ENCODE results near the gene FGFBP1. TPM values are rescaled to one million over a fixed set of nuclear protein-coding genes. Genes with fewer than 3 reads are reported as not detected.

The FGFBP1 gene
- not detected in 2 replicates for total RNA-seq
- long read RNA-seq = 0 reads

DNA sequence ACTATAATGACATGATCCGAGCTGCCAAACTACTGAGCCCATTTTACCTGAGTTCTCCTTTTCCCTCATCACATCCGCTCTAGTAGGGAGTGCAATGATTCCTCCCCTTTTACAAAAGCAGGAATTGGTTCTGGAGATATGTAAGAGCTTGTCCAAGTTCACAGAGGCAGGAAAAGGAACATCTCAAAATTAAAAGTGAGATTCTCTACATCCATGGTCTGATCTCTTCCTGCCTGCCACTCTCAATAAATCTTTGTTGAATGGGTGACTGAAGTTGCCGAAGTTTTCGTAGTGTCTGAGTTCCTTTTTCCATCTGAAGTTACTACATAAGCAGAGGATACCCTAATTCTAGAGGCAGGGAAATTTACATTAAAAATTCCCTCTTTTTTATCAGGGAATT, at the start of gene FGFBP1:
Gene FGFBP1, minus strand, starts transcription at position 101 of the 400 bp plus-strand sequence. CDS start 2,108 bp downstream, outside the sequence.
- Mint-ChIP-seq H3K36me3 (ENCODE audit: unreplicated experiment) (no peaks in the 10 kb centered on the region), H3K4me1 (ENCODE audit: unreplicated experiment) (no peaks in the 10 kb centered on the region), H3K9me3 (ENCODE audit: unreplicated experiment) (no peaks in the 10 kb centered on the region), H3K4me3 (ENCODE audit: unreplicated experiment) (no peak within 1 kb of the TSS), H3K27ac (ENCODE audit: unreplicated experiment) (no peak within 1 kb of the TSS), H3K27me3 (ENCODE audit: unreplicated experiment) (peaks cover 2% of the 10 kb centered on the region)
- DNase-seq (ENCODE audit: extremely low spot score, unreplicated experiment) = no peak
- TF ChIP-seq, protein P1, sequence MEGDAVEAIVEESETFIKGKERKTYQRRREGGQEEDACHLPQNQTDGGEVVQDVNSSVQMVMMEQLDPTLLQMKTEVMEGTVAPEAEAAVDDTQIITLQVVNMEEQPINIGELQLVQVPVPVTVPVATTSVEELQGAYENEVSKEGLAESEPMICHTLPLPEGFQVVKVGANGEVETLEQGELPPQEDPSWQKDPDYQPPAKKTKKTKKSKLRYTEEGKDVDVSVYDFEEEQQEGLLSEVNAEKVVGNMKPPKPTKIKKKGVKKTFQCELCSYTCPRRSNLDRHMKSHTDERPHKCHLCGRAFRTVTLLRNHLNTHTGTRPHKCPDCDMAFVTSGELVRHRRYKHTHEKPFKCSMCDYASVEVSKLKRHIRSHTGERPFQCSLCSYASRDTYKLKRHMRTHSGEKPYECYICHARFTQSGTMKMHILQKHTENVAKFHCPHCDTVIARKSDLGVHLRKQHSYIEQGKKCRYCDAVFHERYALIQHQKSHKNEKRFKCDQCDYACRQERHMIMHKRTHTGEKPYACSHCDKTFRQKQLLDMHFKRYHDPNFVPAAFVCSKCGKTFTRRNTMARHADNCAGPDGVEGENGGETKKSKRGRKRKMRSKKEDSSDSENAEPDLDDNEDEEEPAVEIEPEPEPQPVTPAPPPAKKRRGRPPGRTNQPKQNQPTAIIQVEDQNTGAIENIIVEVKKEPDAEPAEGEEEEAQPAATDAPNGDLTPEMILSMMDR (IDR thresholded peaks at IDR 0.05) = no peak

DNA sequence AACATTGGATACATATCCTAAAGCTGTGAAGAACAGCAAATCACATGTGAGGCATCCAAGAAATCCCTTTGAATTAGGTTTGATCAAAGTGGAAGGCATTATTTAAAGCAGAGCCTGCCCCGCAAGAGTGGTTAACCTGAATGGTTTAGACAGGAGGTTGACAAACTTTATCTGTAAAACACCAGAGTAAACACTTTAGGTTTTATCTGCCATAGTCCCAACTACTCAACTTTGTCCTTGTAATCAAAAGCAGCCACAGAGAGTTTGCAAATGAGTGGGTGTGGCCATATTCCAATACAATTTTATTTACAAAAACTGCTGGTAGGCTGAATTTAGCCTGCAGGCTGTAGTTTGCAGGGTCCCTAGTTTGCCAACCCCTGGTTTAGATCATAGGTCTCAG, 49.7 kb upstream of the FGFBP1 start:
- Mint-ChIP-seq H3K36me3 (ENCODE audit: unreplicated experiment) (no peaks in the 10 kb centered on the region), H3K9me3 (ENCODE audit: unreplicated experiment) (no peaks in the 10 kb centered on the region), H3K27ac (ENCODE audit: unreplicated experiment) (no peak overlapping the region), H3K4me3 (ENCODE audit: unreplicated experiment) (no peak overlapping the region), H3K27me3 (ENCODE audit: unreplicated experiment) (peaks cover 6% of the 10 kb centered on the region), H3K4me1 (ENCODE audit: unreplicated experiment) (peaks cover 4% of the 10 kb centered on the region)
- DNase-seq (ENCODE audit: extremely low spot score, unreplicated experiment) = no peak
- TF ChIP-seq, protein P1 (IDR thresholded peaks at IDR 0.05) = no peak

DNA sequence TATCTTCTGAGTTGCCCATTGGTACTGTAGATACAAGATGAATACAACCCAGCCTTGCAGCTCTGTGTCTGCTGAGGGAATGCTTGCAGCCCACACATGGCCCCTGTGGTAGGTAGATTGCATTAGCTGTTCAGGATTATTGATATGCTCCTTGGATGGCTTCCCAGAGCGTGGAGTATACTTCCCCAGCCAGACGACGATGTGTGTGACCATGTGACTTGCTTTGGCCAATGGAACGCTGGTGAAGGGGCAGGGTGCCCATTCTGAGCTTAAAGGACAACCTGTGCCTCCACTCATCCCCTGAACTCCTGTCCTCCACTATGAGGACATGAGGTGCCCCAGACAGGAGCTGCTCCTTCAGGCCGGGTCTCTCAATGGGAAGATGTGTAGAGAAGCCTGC, 48.4 kb upstream of the FGFBP1 start:
- Mint-ChIP-seq H3K9me3 (ENCODE audit: unreplicated experiment) (no peaks in the 10 kb centered on the region), H3K27me3 (ENCODE audit: unreplicated experiment) (peaks cover under 1% of the 10 kb centered on the region), H3K4me3 (ENCODE audit: unreplicated experiment) (no peak overlapping the region), H3K36me3 (ENCODE audit: unreplicated experiment) (no peaks in the 10 kb centered on the region), H3K4me1 (ENCODE audit: unreplicated experiment) (peaks cover 11% of the 10 kb centered on the region), H3K27ac (ENCODE audit: unreplicated experiment) (no peak overlapping the region)
- DNase-seq (ENCODE audit: extremely low spot score, unreplicated experiment) = no peak
- TF ChIP-seq, protein P1 (IDR thresholded peaks at IDR 0.05) = no peak

DNA sequence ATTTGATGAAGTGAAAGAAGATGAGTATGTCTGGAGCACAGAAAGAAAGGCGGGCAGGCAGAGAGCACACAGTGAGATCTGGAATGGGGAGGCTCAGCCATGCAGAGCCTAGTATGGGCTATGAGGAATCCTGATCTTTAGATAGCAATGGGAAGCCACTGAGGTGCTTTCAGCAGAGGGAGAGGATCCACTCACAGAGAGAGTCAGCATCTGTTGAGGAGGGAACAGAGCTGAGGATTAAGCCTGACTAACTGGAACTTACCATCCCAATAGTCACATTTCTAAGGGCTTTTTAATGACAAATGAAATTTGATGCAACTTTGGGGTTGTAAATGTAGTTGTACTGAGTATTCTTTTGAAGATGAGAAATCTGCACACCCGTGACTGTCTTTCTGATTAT, 45.1 kb upstream of the FGFBP1 start:
- TF ChIP-seq, protein P1 (IDR thresholded peaks at IDR 0.05) = no peak

DNA sequence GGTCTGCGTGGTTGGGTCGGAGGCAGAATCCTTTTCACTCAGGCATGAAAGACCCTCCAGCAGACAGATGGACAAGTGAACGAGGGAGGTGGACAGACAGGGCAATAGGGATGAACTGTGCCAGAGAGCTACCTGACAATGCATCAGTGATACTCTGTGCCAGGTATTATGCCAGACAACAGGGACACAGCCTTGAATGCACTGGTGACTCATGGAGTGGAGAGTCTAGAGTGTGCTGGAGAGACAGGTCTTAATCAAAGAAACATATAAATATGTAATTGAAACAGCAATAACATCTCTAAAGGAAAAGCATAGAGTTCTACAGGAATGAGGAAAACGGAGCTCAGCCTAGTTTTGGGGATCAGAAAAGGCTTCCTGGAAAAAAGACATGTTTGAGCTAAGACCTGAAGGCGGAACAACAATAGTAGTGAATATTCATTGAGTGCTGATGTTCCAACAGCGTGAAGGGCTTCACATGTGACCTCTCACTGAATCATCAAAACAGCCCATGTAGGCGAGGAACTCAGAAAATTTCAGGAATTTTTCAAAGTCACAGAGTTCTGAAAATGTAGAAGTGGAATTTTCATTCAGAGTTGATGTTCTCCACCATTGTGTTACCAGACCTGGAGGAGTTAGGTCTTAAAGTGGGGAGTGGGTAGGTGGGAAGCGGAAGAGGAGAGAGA, 44.4 kb upstream of the FGFBP1 start:
- no peak overlapping the region for H3K27ac Mint-ChIP-seq (ENCODE audit: unreplicated experiment)
- H3K9me3 Mint-ChIP-seq (ENCODE audit: unreplicated experiment) = no peaks in the 10 kb centered on the region
- no peak for DNase-seq (ENCODE audit: extremely low spot score, unreplicated experiment)
- no peak overlapping the region for H3K4me3 Mint-ChIP-seq (ENCODE audit: unreplicated experiment)
- peaks cover 6% of the 10 kb centered on the region for H3K27me3 Mint-ChIP-seq (ENCODE audit: unreplicated experiment)
- TF ChIP-seq, protein P1 (IDR thresholded peaks at IDR 0.05) = no peak
- no peaks in the 10 kb centered on the region for H3K36me3 Mint-ChIP-seq (ENCODE audit: unreplicated experiment)
- peaks cover 11% of the 10 kb centered on the region for H3K4me1 Mint-ChIP-seq (ENCODE audit: unreplicated experiment)

More for the DNA sequence above, 45.1 kb upstream of the FGFBP1 start:
- Mint-ChIP-seq H3K4me1 (ENCODE audit: unreplicated experiment) (peaks cover 11% of the 10 kb centered on the region), H3K4me3 (ENCODE audit: unreplicated experiment) (no peak overlapping the region), H3K9me3 (ENCODE audit: unreplicated experiment) (no peaks in the 10 kb centered on the region), H3K27ac (ENCODE audit: unreplicated experiment) (no peak overlapping the region), H3K27me3 (ENCODE audit: unreplicated experiment) (peaks cover 5% of the 10 kb centered on the region), H3K36me3 (ENCODE audit: unreplicated experiment) (no peaks in the 10 kb centered on the region)
- no peak for DNase-seq (ENCODE audit: extremely low spot score, unreplicated experiment)

All from osteocyte (in vitro differentiated cells).